ENCODE results near the gene ZNF554. TPM values are rescaled to one million over a fixed set of nuclear protein-coding genes. Genes with fewer than 3 reads are reported as not detected.

Gene ZNF554
- total and polyA plus RNA-seq, 4 donors = 1.1 to 8.8 (median 4.0) TPM

- ATAC-seq (ENCODE audit: insufficient read depth, low FRiP score) (no peak), DNase-seq (peak in 1 of 3 donors; percentile 13)
- no peak for TF ChIP-seq CTCF (IDR thresholded peaks at IDR 0.05; ENCODE audit: control extremely low read depth, extremely low read depth)
- peaks cover 0 to 28% (median 11%) of the 10 kb centered on the region in 4 donors for H3K36me3 ChIP-seq (ENCODE audit: control insufficient read depth in 4 of 4, insufficient read depth in 4 of 4, low read length in 4 of 4)
- peaks cover 0 to 9% (median 6%) of the 10 kb centered on the region in 5 donors for H3K4me1 ChIP-seq (ENCODE audit: control insufficient read depth in 5 of 5, insufficient read depth in 5 of 5, low read length in 5 of 5)
- H3K27me3 ChIP-seq (ENCODE audit: control insufficient read depth in 3 of 3, insufficient read depth in 3 of 3, low read length in 2 of 3) = no peaks in the 10 kb centered on the region
- peak overlapping the region; percentile 88 for H3K27ac ChIP-seq (ENCODE audit: low read depth in 1 of 2, low read length in 1 of 2)
- H3K4me3 ChIP-seq = peak overlapping the region; percentile 97
- peak overlapping the region; percentile 56 to 70 for H3K9ac ChIP-seq (ENCODE audit: insufficient read depth in 1 of 2, low read length in 2 of 2)
- 2 to 3% methylated on average over 33 to 62 of the region's 62 CpGs for WGBS, 2 donors
- peaks cover 0 to 20% (median 5%) of the 10 kb centered on the region in 4 donors for H3K9me3 ChIP-seq (ENCODE audit: control insufficient read depth in 4 of 4, insufficient read depth in 3 of 4, low read length in 3 of 4)
Observed at GRCh38 chr19:2841855-2842574, 22.3 kb downstream of the ZNF554 start.

DNA sequence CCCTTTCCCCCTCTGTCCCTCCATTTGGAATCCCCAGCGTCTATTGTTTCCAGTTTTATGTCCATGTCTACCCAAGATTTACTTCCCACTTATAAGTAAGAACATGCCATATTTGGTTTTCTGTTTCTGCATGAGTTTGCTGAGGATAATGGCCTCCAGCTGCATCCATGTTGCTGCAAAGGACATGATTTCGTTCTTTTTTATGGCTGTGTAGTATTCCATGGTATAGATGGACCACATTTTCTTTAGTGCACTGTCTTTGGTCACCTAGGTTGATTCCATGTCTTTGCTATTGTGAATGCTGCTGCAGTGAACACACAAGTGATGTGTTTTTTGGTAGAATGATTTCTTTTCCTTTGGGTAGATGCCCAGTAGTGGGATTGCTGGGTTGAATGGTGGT lies 25.4 kb downstream of the ZNF554 start:
- 94 to 97% methylated on average over 2 of the region's 2 CpGs for WGBS, 2 donors
- no peak for ATAC-seq (ENCODE audit: insufficient read depth, low FRiP score)
- Histone ChIP-seq H3K9me3 (ENCODE audit: control insufficient read depth in 4 of 4, insufficient read depth in 3 of 4, low read length in 3 of 4) (peaks cover 0 to 28% (median 11%) of the 10 kb centered on the region in 4 donors), H3K27ac (ENCODE audit: low read depth in 1 of 2, low read length in 1 of 2) (no peak overlapping the region), H3K4me1 (ENCODE audit: control insufficient read depth in 5 of 5, insufficient read depth in 5 of 5, low read length in 5 of 5) (peaks cover 0 to 9% (median 6%) of the 10 kb centered on the region in 5 donors), H3K27me3 (ENCODE audit: control insufficient read depth in 3 of 3, insufficient read depth in 3 of 3, low read length in 2 of 3) (no peaks in the 10 kb centered on the region), H3K4me3 (no peak overlapping the region), H3K9ac (ENCODE audit: insufficient read depth in 1 of 2, low read length in 2 of 2) (no peak overlapping the region), H3K36me3 (ENCODE audit: control insufficient read depth in 4 of 4, insufficient read depth in 4 of 4, low read length in 4 of 4) (peaks cover 0 to 37% (median 16%) of the 10 kb centered on the region in 4 donors)
- no peak for DNase-seq
- TF ChIP-seq CTCF (IDR thresholded peaks at IDR 0.05; ENCODE audit: control extremely low read depth, extremely low read depth) = no peak

GRCh38 chr19:2846180-2846894 lies 26.7 kb downstream of the ZNF554 start:
- Histone ChIP-seq H3K27me3 (ENCODE audit: control insufficient read depth in 3 of 3, insufficient read depth in 3 of 3, low read length in 2 of 3) (no peaks in the 10 kb centered on the region), H3K4me1 (ENCODE audit: control insufficient read depth in 5 of 5, insufficient read depth in 5 of 5, low read length in 5 of 5) (peaks cover 0 to 9% (median 6%) of the 10 kb centered on the region in 5 donors), H3K36me3 (ENCODE audit: control insufficient read depth in 4 of 4, insufficient read depth in 4 of 4, low read length in 4 of 4) (peaks cover 3 to 47% (median 24%) of the 10 kb centered on the region in 4 donors), H3K9ac (ENCODE audit: insufficient read depth in 1 of 2, low read length in 2 of 2) (no peak overlapping the region), H3K4me3 (no peak overlapping the region), H3K27ac (ENCODE audit: low read depth in 1 of 2, low read length in 1 of 2) (no peak overlapping the region), H3K9me3 (ENCODE audit: control insufficient read depth in 4 of 4, insufficient read depth in 3 of 4, low read length in 3 of 4) (peaks cover 0 to 34% (median 17%) of the 10 kb centered on the region in 4 donors)
- TF ChIP-seq CTCF (IDR thresholded peaks at IDR 0.05; ENCODE audit: control extremely low read depth, extremely low read depth) = no peak
- no peak for ATAC-seq (ENCODE audit: insufficient read depth, low FRiP score)
- 92 to 95% methylated on average over 13 of the region's 13 CpGs for WGBS, 2 donors
- no peak for DNase-seq

All from lung (tissue), 12 donors.